GM23338 (cell line): ENCODE measurements around the gene COL6A1. TPM values are rescaled to one million over a fixed set of nuclear protein-coding genes. Genes with fewer than 3 reads are reported as not detected.

ENCODE experiments used
- ATAC-seq: fragments of 200-7000 bp; cut with Tn5 transposase; 3 replicates; pipeline ENCODE4 v1.9.1; 2020
- DNase-seq: peaks from one replicate; pipeline ENCODE4 v3.0.0-alpha.2; 2015; ENCODE audit warnings: low spot score
- H2AFZ ChIP-seq: fragments of 200-600 bp; sonication (generic); 2 replicates; pipeline ENCODE4 v1.8.0; 2016; ENCODE audit warnings: antibody characterized with exemption, mild to moderate bottlenecking, moderate library complexity
- H3F3A ChIP-seq: fragments of 200-600 bp; sonication (generic); replicated peaks from 2 replicates; pipeline ENCODE4 v1.8.0; 2017; ENCODE audit warnings: antibody characterized with exemption, mixed run types, low read depth
- H3K27ac ChIP-seq: fragments of 200-600 bp; sonication (generic); 2 replicates; pipeline ENCODE4 v1.6.1; 2016; ENCODE audit warnings: low read depth
- H3K27me3 ChIP-seq: fragments of 200-600 bp; sonication (generic); 2 replicates; pipeline ENCODE4 v1.8.0; 2016; ENCODE audit warnings: mild to moderate bottlenecking, mixed run types, moderate library complexity; ENCODE audit not compliant: insufficient read depth
- H3K36me3 ChIP-seq: fragments of 200-600 bp; sonication (generic); 2 replicates; pipeline ENCODE4 v1.8.0; 2016; ENCODE audit warnings: mild to moderate bottlenecking; ENCODE audit not compliant: insufficient read depth
- H3K4me1 ChIP-seq: fragments of 200-600 bp; sonication (generic); 2 replicates; pipeline ENCODE4 v1.8.0; 2016; ENCODE audit warnings: mild to moderate bottlenecking, moderate library complexity; ENCODE audit not compliant: insufficient read depth
- H3K4me2 ChIP-seq: fragments of 200-600 bp; sonication (generic); 2 replicates; pipeline ENCODE4 v1.7.1; 2017; ENCODE audit warnings: mixed run types
- H3K4me3 ChIP-seq: fragments of 200-600 bp; sonication (generic); 2 replicates; pipeline ENCODE4 v1.6.1; 2016; ENCODE audit warnings: mixed run types
- H3K79me2 ChIP-seq: fragments of 200-600 bp; sonication (generic); replicated peaks from 2 replicates; pipeline ENCODE4 v1.8.0; 2017; ENCODE audit warnings: mild to moderate bottlenecking; ENCODE audit not compliant: insufficient read depth
- H3K9me2 ChIP-seq: fragments of 200-600 bp; sonication (generic); 2 replicates; pipeline ENCODE4 v1.8.0; 2017; ENCODE audit not compliant: insufficient read depth
- H4K20me1 ChIP-seq: fragments of 200-600 bp; sonication (generic); replicated peaks from 2 replicates; pipeline ENCODE4 v1.8.0; 2017; ENCODE audit warnings: mild to moderate bottlenecking; ENCODE audit not compliant: insufficient read depth
- H3K27ac Mint-ChIP-seq: 2 replicates; pipeline ENCODE4 v1.8.0; 2020; ENCODE audit warnings: inconsistent platforms, mild to moderate bottlenecking, moderate library complexity, mixed read lengths
- H3K27me3 Mint-ChIP-seq: 3 replicates; pipeline ENCODE4 v1.8.0; 2022; ENCODE audit warnings: low read depth, mild to moderate bottlenecking, moderate library complexity, mixed read lengths, inconsistent platforms; ENCODE audit not compliant: insufficient read depth, poor library complexity
- H3K36me3 Mint-ChIP-seq: 3 replicates; pipeline ENCODE4 v1.8.0; 2021; ENCODE audit warnings: low read depth, mild to moderate bottlenecking, inconsistent platforms, moderate library complexity, mixed read lengths
- H3K4me1 Mint-ChIP-seq: 3 replicates; pipeline ENCODE4 v1.8.0; 2020; ENCODE audit warnings: mild to moderate bottlenecking, inconsistent platforms, mixed read lengths
- H3K4me3 Mint-ChIP-seq: 3 replicates; pipeline ENCODE4 v1.8.0; 2021; ENCODE audit warnings: moderate library complexity, mild to moderate bottlenecking, inconsistent platforms, mixed read lengths
- H3K9me3 Mint-ChIP-seq: 3 replicates; pipeline ENCODE4 v1.8.0; 2020; ENCODE audit warnings: moderate library complexity, mild to moderate bottlenecking, inconsistent platforms, mixed read lengths
- CREB1 ChIP-seq: fragments of 250-450 bp; sonication (Bioruptor Pico); IDR thresholded peaks from 2 replicates; pipeline ENCODE4 v1.5.0; 2020; ENCODE audit warnings: low read depth, mild to moderate bottlenecking, moderate library complexity
- EZH2phosphoT487 ChIP-seq: fragments of 200-600 bp; sonication (generic); IDR thresholded peaks from one replicate; pipeline ENCODE4 v1.8.1; 2018; ENCODE audit warnings: antibody characterized with exemption; ENCODE audit not compliant: unreplicated experiment
- polyA plus RNA-seq: library from polyadenylated mRNA; unstranded; fragments of >200 nt; fragmentation: Nextera tagmentation; extraction: Ambion mirVana; gene quantifications from 2 replicates; pipeline ENCODE4 v1.2.1, GENCODE V29; 2016
- total RNA-seq: library from RNA; depleted of rRNA; stranded (reverse); fragments of >200 nt; shearing (Covaris generic); gene quantifications from 2 replicates; pipeline ENCODE4 v1.2.3, GENCODE V29; 2014
- TF ChIP-seq, protein P1 (sequence below): fragments of 250-450 bp; sonication (Bioruptor Pico); IDR thresholded peaks from 2 replicates; pipeline ENCODE4 v1.5.0; 2020; ENCODE audit warnings: mild to moderate bottlenecking, moderate library complexity
- TF ChIP-seq, protein P2 (sequence below): IDR thresholded peaks from one replicate; pipeline ENCODE4 v1.6.1; 2018; ENCODE audit warnings: antibody characterized with exemption; ENCODE audit not compliant: unreplicated experiment

Gene COL6A1
- total and polyA plus RNA-seq, 2 experiments from 2014 or later, result 76.0 to 180 TPM

DNA sequence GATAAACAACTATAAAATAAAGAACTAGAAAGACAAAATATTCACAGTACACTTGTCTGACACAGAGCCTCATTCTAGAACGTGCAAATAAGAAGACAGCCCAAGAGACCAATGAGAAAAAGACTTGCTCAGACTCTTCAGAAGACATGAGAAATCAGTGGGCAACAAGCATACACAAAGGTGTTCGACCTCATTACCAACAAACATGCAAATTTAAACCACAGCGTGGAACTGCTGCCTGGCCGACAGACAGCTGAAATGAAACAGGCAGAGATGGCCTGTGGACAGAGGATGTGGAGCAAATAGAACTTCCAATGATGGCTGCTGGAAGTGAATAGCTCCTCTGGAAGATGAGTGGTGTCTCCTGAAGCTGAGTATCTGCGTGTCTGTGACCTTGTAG lies 22.4 kb upstream of the COL6A1 start (continued):
- TF ChIP-seq, protein P1, sequence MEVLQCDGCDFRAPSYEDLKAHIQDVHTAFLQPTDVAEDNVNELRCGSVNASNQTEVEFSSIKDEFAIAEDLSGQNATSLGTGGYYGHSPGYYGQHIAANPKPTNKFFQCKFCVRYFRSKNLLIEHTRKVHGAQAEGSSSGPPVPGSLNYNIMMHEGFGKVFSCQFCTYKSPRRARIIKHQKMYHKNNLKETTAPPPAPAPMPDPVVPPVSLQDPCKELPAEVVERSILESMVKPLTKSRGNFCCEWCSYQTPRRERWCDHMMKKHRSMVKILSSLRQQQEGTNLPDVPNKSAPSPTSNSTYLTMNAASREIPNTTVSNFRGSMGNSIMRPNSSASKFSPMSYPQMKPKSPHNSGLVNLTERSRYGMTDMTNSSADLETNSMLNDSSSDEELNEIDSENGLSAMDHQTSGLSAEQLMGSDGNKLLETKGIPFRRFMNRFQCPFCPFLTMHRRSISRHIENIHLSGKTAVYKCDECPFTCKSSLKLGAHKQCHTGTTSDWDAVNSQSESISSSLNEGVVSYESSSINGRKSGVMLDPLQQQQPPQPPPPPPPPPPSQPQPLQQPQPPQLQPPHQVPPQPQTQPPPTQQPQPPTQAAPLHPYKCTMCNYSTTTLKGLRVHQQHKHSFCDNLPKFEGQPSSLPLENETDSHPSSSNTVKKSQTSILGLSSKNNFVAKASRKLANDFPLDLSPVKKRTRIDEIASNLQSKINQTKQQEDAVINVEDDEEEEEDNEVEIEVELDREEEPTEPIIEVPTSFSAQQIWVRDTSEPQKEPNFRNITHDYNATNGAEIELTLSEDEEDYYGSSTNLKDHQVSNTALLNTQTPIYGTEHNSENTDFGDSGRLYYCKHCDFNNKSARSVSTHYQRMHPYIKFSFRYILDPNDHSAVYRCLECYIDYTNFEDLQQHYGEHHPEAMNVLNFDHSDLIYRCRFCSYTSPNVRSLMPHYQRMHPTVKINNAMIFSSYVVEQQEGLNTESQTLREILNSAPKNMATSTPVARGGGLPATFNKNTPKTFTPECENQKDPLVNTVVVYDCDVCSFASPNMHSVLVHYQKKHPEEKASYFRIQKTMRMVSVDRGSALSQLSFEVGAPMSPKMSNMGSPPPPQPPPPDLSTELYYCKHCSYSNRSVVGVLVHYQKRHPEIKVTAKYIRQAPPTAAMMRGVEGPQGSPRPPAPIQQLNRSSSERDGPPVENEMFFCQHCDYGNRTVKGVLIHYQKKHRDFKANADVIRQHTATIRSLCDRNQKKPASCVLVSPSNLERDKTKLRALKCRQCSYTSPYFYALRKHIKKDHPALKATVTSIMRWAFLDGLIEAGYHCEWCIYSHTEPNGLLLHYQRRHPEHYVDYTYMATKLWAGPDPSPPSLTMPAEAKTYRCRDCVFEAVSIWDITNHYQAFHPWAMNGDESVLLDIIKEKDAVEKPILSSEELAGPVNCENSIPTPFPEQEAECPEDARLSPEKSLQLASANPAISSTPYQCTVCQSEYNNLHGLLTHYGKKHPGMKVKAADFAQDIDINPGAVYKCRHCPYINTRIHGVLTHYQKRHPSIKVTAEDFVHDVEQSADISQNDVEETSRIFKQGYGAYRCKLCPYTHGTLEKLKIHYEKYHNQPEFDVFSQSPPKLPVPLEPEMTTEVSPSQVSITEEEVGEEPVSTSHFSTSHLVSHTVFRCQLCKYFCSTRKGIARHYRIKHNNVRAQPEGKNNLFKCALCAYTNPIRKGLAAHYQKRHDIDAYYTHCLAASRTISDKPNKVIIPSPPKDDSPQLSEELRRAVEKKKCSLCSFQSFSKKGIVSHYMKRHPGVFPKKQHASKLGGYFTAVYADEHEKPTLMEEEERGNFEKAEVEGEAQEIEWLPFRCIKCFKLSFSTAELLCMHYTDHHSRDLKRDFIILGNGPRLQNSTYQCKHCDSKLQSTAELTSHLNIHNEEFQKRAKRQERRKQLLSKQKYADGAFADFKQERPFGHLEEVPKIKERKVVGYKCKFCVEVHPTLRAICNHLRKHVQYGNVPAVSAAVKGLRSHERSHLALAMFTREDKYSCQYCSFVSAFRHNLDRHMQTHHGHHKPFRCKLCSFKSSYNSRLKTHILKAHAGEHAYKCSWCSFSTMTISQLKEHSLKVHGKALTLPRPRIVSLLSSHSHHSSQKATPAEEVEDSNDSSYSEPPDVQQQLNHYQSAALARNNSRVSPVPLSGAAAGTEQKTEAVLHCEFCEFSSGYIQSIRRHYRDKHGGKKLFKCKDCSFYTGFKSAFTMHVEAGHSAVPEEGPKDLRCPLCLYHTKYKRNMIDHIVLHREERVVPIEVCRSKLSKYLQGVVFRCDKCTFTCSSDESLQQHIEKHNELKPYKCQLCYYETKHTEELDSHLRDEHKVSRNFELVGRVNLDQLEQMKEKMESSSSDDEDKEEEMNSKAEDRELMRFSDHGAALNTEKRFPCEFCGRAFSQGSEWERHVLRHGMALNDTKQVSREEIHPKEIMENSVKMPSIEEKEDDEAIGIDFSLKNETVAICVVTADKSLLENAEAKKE (CRISPR knock-in tag), result no peak
- TF ChIP-seq CREB1 (CRISPR knock-in tag) (no peak), EZH2phosphoT487 (no peak)

DNA sequence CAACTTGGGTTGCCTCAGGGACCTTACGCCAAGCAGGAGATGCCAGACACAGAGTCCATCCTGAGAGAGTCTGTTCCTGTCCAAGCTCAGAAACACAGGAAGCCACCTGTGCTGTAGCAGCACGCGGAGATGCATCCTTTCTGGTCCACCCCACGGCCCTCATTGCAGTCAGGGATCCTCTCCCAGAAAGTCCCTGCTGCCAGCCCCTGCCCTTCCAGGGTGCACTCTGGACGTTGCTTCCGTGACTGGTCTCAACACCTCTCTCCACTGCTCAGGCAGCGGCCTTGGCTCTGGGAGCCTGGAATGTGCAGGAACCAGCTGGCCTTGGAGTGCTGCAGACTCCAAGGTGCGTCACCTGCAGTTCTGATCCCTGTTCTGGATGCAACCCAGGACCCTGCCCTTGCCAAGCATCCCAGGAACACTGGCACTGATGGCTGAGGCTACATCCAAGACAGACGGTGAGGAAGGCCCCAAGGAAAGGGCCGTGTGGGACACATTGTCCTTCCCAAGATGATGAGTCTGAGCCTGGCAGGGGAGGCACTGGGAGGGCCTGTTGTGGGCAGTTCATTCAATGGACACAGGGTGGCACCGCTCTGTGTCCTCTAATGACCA lies 21.7 kb upstream of the COL6A1 start:
- peaks cover 46% of the 10 kb centered on the region for H3K36me3 Mint-ChIP-seq
- ATAC-seq (no peak), DNase-seq (no peak)
- H3K27ac Mint-ChIP-seq, result no peak overlapping the region
- H2AFZ ChIP-seq, result no peak overlapping the region
- H3K4me1 Mint-ChIP-seq, result no peaks in the 10 kb centered on the region
- no peaks in the 10 kb centered on the region for H3K27me3 ChIP-seq
- peaks cover 4% of the 10 kb centered on the region; the same call in 1 of the 2 replicates for H3K36me3 ChIP-seq
- no peak overlapping the region for H3K4me2 ChIP-seq
- no peaks in the 10 kb centered on the region for H3F3A ChIP-seq
- 0 out of 2 replicates have a peak, but pooled peaks cover 5% of the 10 kb centered on the region for H3K9me2 ChIP-seq
- peaks cover 8% of the 10 kb centered on the region for H3K27me3 Mint-ChIP-seq
- H3K4me1 ChIP-seq, result no peaks in the 10 kb centered on the region
- no peak overlapping the region for H3K4me3 ChIP-seq
- no peak overlapping the region for H3K27ac ChIP-seq
- no peaks in the 10 kb centered on the region for H4K20me1 ChIP-seq
- H3K4me3 Mint-ChIP-seq, result no peak overlapping the region
- H3K9me3 Mint-ChIP-seq, result peaks cover 81% of the 10 kb centered on the region
- no peaks in the 10 kb centered on the region for H3K79me2 ChIP-seq
- TF ChIP-seq CREB1 (CRISPR knock-in tag) (no peak), EZH2phosphoT487 (no peak)
- TF ChIP-seq, protein P1 (CRISPR knock-in tag), result no peak
- TF ChIP-seq, protein P2, sequence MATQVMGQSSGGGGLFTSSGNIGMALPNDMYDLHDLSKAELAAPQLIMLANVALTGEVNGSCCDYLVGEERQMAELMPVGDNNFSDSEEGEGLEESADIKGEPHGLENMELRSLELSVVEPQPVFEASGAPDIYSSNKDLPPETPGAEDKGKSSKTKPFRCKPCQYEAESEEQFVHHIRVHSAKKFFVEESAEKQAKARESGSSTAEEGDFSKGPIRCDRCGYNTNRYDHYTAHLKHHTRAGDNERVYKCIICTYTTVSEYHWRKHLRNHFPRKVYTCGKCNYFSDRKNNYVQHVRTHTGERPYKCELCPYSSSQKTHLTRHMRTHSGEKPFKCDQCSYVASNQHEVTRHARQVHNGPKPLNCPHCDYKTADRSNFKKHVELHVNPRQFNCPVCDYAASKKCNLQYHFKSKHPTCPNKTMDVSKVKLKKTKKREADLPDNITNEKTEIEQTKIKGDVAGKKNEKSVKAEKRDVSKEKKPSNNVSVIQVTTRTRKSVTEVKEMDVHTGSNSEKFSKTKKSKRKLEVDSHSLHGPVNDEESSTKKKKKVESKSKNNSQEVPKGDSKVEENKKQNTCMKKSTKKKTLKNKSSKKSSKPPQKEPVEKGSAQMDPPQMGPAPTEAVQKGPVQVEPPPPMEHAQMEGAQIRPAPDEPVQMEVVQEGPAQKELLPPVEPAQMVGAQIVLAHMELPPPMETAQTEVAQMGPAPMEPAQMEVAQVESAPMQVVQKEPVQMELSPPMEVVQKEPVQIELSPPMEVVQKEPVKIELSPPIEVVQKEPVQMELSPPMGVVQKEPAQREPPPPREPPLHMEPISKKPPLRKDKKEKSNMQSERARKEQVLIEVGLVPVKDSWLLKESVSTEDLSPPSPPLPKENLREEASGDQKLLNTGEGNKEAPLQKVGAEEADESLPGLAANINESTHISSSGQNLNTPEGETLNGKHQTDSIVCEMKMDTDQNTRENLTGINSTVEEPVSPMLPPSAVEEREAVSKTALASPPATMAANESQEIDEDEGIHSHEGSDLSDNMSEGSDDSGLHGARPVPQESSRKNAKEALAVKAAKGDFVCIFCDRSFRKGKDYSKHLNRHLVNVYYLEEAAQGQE, result no peak
